Activated T-cell treated with anti-CD3 and anti-CD28 coated beads, Interleukin-2, amount 50 U/mL, for 4 hours (primary cell): ENCODE results near the gene SEC11A. TPM values are rescaled to one million over a fixed set of nuclear protein-coding genes. Genes with fewer than 3 reads are reported as not detected.
"Not testable (repeated sequence)": the region's sequence is repeated elsewhere in the genome, so short reads cannot be mapped to it uniquely, and the experiment has no call there.

Source experiments
- ATAC-seq, 2 donors: fragments of 200-7000 bp; cut with Tn5 transposase; one replicate each; pipeline ENCODE4 v1.10.0; 2021
- DNase-seq: peaks from one replicate; pipeline ENCODE4 v3.0.0-alpha.2; 2020
- H3K27me3 Mint-ChIP-seq: one replicate; pipeline ENCODE4 v1.8.0; 2021; ENCODE audit warnings: low read depth, mixed read lengths
- H3K36me3 Mint-ChIP-seq: one replicate; pipeline ENCODE4 v1.8.0; 2022; ENCODE audit warnings: mixed read lengths; ENCODE audit not compliant: insufficient read depth
- H3K4me1 Mint-ChIP-seq: one replicate; pipeline ENCODE4 v1.8.0; 2021; ENCODE audit warnings: low read depth, mixed read lengths
- H3K4me3 Mint-ChIP-seq: one replicate; pipeline ENCODE4 v1.8.0; 2021; ENCODE audit warnings: mild to moderate bottlenecking, moderate library complexity, mixed read lengths
- H3K9me3 Mint-ChIP-seq: one replicate; pipeline ENCODE4 v1.8.0; 2021; ENCODE audit warnings: mixed read lengths
- total RNA-seq, 3 donors: library from RNA; stranded (reverse); gene quantifications; one replicate each; pipeline ENCODE4 v1.2.1, GENCODE V29; 2021

SEC11A gene
- total RNA-seq, 3 donors from 2014 or later, result 72.3 to 82.9 (median 79.2) TPM

GRCh38 chr15:84721371-84721770 is 5.4 kb upstream of the SEC11A start:
- Mint-ChIP-seq H3K36me3 (no peaks in the 10 kb centered on the region), H3K9me3 (no peaks in the 10 kb centered on the region), H3K27me3 (no peaks in the 10 kb centered on the region), H3K4me1 (peaks cover 59% of the 10 kb centered on the region), H3K4me3 (no peak overlapping the region)
- ATAC-seq (no peak), DNase-seq (no peak)

GRCh38 chr15:84715441-84716035 is 401 bp downstream of the SEC11A start:
- no peaks in the 10 kb centered on the region for H3K9me3 Mint-ChIP-seq
- H3K4me3 Mint-ChIP-seq, result peak overlapping the region; percentile 92
- peak; percentile 20 for DNase-seq
- H3K4me1 Mint-ChIP-seq, result peaks cover 46% of the 10 kb centered on the region
- H3K36me3 Mint-ChIP-seq, result peaks cover 6% of the 10 kb centered on the region
- H3K27me3 Mint-ChIP-seq, result no peaks in the 10 kb centered on the region
- ATAC-seq, result peak; percentile 39 to 44

DNA sequence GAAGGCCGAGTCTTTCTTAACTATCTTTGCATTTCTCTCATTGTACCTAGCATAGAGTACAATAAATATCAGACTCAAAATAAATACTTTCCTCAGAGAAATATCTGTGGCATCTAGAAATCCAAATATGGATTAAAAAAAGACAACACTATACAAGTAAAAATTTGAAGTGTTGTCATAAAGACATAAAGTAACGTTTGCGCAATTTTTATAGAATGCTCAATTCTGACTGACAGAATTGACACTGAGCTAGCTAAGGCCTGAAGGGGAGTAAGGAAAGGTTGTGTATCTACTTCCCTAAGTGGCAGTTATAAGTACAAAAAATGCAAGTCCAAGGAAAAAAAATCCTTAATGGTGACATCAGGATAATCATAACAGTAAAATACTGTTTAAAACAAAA is 1.1 kb downstream of the SEC11A start:
- H3K9me3 Mint-ChIP-seq, result no peaks in the 10 kb centered on the region
- no peaks in the 10 kb centered on the region for H3K27me3 Mint-ChIP-seq
- peak overlapping the region; percentile 92 for H3K4me3 Mint-ChIP-seq
- DNase-seq (no peak), ATAC-seq (no peak)
- peaks cover 6% of the 10 kb centered on the region for H3K36me3 Mint-ChIP-seq
- H3K4me1 Mint-ChIP-seq, result peaks cover 46% of the 10 kb centered on the region

DNA sequence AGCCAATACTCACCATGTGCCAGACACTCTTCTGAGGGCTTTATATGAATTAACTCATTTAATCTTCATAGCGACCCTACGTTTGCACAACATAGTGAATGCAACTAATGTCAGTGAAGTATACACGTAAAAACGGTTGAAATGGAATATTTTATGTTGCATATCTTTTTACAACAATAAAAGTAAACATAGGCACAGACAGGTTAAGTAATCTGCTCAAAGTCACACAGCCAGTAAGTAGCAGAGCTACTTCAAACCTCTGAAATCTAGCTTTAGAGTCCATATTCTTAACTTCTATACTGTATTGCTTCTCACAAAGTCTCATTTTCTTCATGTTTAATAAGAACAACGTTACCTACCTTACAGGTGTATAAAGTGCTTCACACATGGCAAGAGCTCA is 1.6 kb downstream of the SEC11A start:
- peaks cover 6% of the 10 kb centered on the region for H3K36me3 Mint-ChIP-seq
- H3K9me3 Mint-ChIP-seq, result no peaks in the 10 kb centered on the region
- no peaks in the 10 kb centered on the region for H3K27me3 Mint-ChIP-seq
- ATAC-seq, result no peak
- DNase-seq, result no peak
- H3K4me3 Mint-ChIP-seq, result peak overlapping the region; percentile 92
- H3K4me1 Mint-ChIP-seq, result peaks cover 46% of the 10 kb centered on the region

DNA sequence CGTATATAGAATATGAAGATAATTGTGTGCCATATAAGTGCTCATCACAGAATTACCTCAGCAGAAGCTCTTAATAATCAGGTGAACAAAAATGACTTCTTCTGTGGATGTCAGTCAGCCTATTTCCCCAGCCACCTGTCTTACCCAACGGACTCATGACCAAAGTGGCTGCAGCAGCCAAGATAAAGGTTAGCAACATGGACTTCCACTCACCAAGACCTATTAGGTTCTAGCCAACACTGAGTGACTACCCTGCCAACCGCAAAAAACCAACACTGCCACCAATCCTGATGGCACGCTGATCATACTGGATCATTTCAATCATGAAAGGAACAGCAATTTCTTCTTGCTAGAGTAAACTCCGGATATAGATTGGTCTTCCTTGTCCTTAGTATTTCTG is 12.1 kb downstream of the SEC11A start:
- H3K4me1 Mint-ChIP-seq, result peaks cover 65% of the 10 kb centered on the region
- no peaks in the 10 kb centered on the region for H3K9me3 Mint-ChIP-seq
- no peaks in the 10 kb centered on the region for H3K27me3 Mint-ChIP-seq
- no peak overlapping the region for H3K4me3 Mint-ChIP-seq
- peaks cover 9% of the 10 kb centered on the region for H3K36me3 Mint-ChIP-seq
- no peak for ATAC-seq
- no peak for DNase-seq

DNA sequence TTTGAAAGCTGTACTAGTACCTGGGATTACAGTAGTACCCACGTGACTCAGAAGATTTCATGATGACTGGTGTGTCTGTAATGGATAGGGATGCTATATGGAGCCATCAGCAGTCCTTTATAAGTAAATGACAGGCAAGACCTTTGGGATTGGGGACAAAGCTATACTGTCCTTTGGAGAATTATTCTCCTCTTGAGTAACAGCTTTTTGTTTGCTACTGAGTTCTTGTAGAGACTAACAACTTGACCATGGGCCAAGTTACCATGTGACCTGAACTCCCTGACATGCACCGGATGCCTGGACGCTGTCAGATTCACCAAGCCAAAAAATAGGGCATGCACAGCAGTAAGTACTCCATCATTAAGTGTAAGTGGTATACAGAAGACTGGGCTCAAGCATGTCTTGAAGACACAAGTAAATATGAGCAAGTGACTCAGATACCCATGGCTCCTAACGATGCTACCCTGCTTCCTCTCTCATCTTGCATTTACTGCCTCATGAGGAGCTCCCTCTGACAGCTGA is 12.9 kb downstream of the SEC11A start:
- H3K4me1 Mint-ChIP-seq, result peaks cover 64% of the 10 kb centered on the region
- DNase-seq, result no peak
- H3K27me3 Mint-ChIP-seq, result no peaks in the 10 kb centered on the region
- ATAC-seq, result peak; percentile 30 to 44
- no peak overlapping the region for H3K4me3 Mint-ChIP-seq
- peaks cover 6% of the 10 kb centered on the region for H3K36me3 Mint-ChIP-seq
- H3K9me3 Mint-ChIP-seq, result no peaks in the 10 kb centered on the region

GRCh38 chr15:84699538-84700191 is 16.3 kb downstream of the SEC11A start:
- peaks cover 4% of the 10 kb centered on the region for H3K36me3 Mint-ChIP-seq
- no peak overlapping the region for H3K4me3 Mint-ChIP-seq
- no peaks in the 10 kb centered on the region for H3K9me3 Mint-ChIP-seq
- no peak for DNase-seq
- peaks cover 64% of the 10 kb centered on the region for H3K4me1 Mint-ChIP-seq
- H3K27me3 Mint-ChIP-seq, result no peaks in the 10 kb centered on the region
- ATAC-seq, result peak; percentile 62 to 63

DNA sequence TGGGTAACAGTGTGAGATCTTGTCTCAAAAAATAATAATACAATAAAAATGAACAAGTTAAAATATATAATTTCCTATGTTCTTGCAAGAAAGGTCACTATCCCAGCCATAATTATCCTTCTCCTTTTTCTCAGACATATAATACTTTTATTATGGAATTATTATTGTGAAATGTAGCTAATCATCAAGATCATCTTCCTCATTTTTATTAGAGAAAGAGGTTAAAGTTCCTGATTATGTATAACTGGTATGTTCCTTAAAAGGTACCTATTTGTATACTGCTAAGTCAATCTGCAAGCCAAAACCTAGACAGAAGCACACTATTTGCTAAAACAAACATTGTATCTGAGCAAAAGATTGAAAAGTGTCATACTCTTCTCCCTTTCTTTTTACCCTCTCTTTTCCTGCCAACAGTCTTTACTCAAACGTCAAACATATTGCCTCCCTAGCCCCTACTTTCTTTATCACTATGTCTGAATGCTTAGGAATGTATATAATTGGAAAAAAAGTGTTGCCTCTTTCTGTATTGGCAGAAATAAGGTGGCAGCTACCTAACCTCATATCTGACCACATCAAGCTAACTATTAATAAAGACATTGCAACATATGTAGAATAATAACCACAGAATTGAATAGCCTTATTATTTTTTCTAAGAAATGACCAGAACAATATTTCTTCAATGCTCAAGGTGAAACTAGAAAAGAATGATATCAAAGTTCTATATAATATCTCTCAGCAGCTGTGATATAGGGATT is 18.5 kb downstream of the SEC11A start:
- no peak for ATAC-seq
- peaks cover 43% of the 10 kb centered on the region for H3K4me1 Mint-ChIP-seq
- no peaks in the 10 kb centered on the region for H3K9me3 Mint-ChIP-seq
- no peak for DNase-seq
- H3K36me3 Mint-ChIP-seq, result no peaks in the 10 kb centered on the region
- no peak overlapping the region for H3K4me3 Mint-ChIP-seq
- H3K27me3 Mint-ChIP-seq, result no peaks in the 10 kb centered on the region

- no peaks in the 10 kb centered on the region for H3K9me3 Mint-ChIP-seq
- no peak for ATAC-seq
- peaks cover 46% of the 10 kb centered on the region for H3K4me1 Mint-ChIP-seq
Observed at GRCh38 chr15:84696757-84697156, 19.2 kb downstream of the SEC11A start.

DNA sequence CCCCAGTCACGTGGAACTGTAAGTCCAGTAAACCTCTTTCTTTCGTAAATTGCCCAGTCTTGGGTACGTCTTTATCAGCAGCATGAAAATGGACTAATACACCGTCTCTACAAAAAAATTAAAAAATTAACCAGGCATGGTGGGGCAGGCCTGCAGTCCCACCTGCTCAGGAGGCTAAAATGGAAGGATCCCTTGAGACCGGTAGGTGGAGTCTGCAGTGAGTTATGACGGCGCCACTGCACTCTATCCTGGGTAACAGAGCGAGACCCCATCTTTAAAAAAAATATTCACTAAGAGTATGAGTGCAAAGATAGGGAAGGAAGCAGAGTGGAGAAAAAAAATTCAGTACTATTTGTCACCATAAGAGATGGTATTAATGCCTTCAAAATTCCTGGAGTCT is 25.6 kb downstream of the SEC11A start:
- no peak overlapping the region for H3K4me3 Mint-ChIP-seq
- no peaks in the 10 kb centered on the region for H3K9me3 Mint-ChIP-seq
- peaks cover 15% of the 10 kb centered on the region for H3K4me1 Mint-ChIP-seq
- DNase-seq, result no peak
- no peaks in the 10 kb centered on the region for H3K27me3 Mint-ChIP-seq
- peaks cover 27% of the 10 kb centered on the region for H3K36me3 Mint-ChIP-seq
- ATAC-seq, result no peak

More at GRCh38 chr15:84696757-84697156, 19.2 kb downstream of the SEC11A start:
- DNase-seq, result no peak
- Mint-ChIP-seq H3K4me3 (no peak overlapping the region), H3K36me3 (peaks cover under 1% of the 10 kb centered on the region), H3K27me3 (no peaks in the 10 kb centered on the region)

GRCh38 chr15:84689858-84690257 is 26.1 kb downstream of the SEC11A start:
- no peaks in the 10 kb centered on the region for H3K27me3 Mint-ChIP-seq
- peaks cover 27% of the 10 kb centered on the region for H3K36me3 Mint-ChIP-seq
- peaks cover 15% of the 10 kb centered on the region for H3K4me1 Mint-ChIP-seq
- H3K4me3 Mint-ChIP-seq, result no peak overlapping the region
- ATAC-seq (no peak), DNase-seq (no peak)
- H3K9me3 Mint-ChIP-seq, result no peaks in the 10 kb centered on the region

- DNase-seq, H3K9me3 Mint-ChIP-seq, H3K4me3 Mint-ChIP-seq, ATAC-seq, H3K27me3 Mint-ChIP-seq: not testable (repeated sequence)
- Mint-ChIP-seq H3K36me3 (peaks cover 31% of the 10 kb centered on the region), H3K4me1 (peaks cover 24% of the 10 kb centered on the region)
Observed at GRCh38 chr15:84686446-84686845, 29.5 kb downstream of the SEC11A start.

DNA sequence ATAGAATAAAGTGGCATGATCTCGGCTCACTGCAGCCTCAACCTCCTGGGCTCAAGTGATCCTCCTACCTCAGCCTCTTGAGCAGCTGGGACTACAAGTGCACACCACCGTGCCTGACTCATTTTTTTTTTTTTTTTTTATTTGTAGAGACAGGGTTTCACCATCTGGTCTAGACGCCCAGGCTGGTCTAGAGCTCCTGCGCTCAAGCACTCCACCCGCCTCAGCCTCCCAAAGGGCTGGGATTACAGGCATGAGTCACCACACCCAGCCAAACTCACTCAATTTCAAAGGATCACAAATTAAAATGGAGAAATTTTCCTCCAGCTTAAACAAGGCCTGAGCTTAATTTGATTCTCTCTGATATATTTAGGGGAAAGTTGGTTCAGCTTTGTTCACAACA is 30.6 kb downstream of the SEC11A start:
- DNase-seq (no peak), ATAC-seq (no peak)
- no peak overlapping the region for H3K4me3 Mint-ChIP-seq
- H3K36me3 Mint-ChIP-seq, result peaks cover 26% of the 10 kb centered on the region
- H3K9me3 Mint-ChIP-seq, result no peaks in the 10 kb centered on the region
- H3K27me3 Mint-ChIP-seq, result no peaks in the 10 kb centered on the region
- peaks cover 19% of the 10 kb centered on the region for H3K4me1 Mint-ChIP-seq

DNA sequence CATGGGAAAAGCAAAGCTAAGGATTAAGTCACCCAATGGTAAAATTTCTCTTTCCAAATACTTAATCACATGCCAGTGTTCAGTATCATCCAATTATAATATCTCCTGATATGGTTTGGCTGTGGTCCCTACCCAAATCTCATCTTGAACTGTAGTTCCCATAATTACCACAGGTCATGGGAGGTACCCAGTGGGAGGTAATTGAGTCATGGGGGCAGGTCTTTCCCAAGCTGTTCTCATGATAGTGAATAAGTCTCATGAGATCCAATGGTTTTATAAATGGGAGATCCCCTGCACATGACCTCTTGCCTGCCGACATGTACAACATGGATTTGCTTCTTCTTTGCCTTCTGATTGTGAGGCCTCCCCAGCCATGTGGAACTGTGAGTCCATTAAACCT is 31.8 kb downstream of the SEC11A start:
- peaks cover 16% of the 10 kb centered on the region for H3K4me1 Mint-ChIP-seq
- H3K36me3 Mint-ChIP-seq, result peaks cover 24% of the 10 kb centered on the region
- DNase-seq (no peak), ATAC-seq (peak in 1 of 2 donors; percentile 26)
- no peaks in the 10 kb centered on the region for H3K27me3 Mint-ChIP-seq
- H3K4me3 Mint-ChIP-seq, result no peak overlapping the region
- H3K9me3 Mint-ChIP-seq, result no peaks in the 10 kb centered on the region
